NCI-H1092 treated with DMSO at 0.1 percent for 48 hours (cell line): ENCODE results near the gene LRRC27.
"Not testable (repeated sequence)": the region's sequence is repeated elsewhere in the genome, so short reads cannot be mapped to it uniquely, and the experiment has no call there.

Source experiments
- DNase-seq: peaks from one replicate; lab custom pipeline; 2025; lab: John Stamatoyannopoulos, UW

The LRRC27 gene

GRCh38 chr10:132331601-132332432, at the start of gene LRRC27:
Gene LRRC27, plus strand, starts transcription at chr10:132332193. Its CDS starts 1,332 bp downstream, at chr10:132333525.
- peak; percentile 93 for DNase-seq

- DNase-seq, result no peak
These were observed 49.1 kb upstream of the LRRC27 start for GRCh38 chr10:132282667-132283603.

GRCh38 chr10:132283604-132284382, 48.2 kb upstream of the LRRC27 start:
- no peak for DNase-seq

- no peak for DNase-seq
These were observed 42.6 kb upstream of the LRRC27 start for GRCh38 chr10:132289439-132289838.

- no peak for DNase-seq
These were observed 41.4 kb upstream of the LRRC27 start for GRCh38 chr10:132290631-132291030.

- DNase-seq, result no peak
These were observed 40.2 kb upstream of the LRRC27 start for GRCh38 chr10:132291826-132292225.

- DNase-seq, result no peak
These were observed 39.4 kb upstream of the LRRC27 start for GRCh38 chr10:132292287-132293200.

GRCh38 chr10:132293201-132293812, 38.7 kb upstream of the LRRC27 start:
- DNase-seq, result peak; percentile 66

GRCh38 chr10:132293813-132294520, 38.0 kb upstream of the LRRC27 start:
- DNase-seq, result no peak

- DNase-seq, result peak; percentile 47
These were observed 37.3 kb upstream of the LRRC27 start for GRCh38 chr10:132294561-132295318.

- not testable (repeated sequence) for DNase-seq
These were observed 36.5 kb upstream of the LRRC27 start for GRCh38 chr10:132295481-132295880.

GRCh38 chr10:132296666-132297443, 35.1 kb upstream of the LRRC27 start:
- no peak for DNase-seq

- DNase-seq, result peak; percentile 62
These were observed 34.5 kb upstream of the LRRC27 start for GRCh38 chr10:132297526-132297925.

- no peak for DNase-seq
These were observed 33.7 kb upstream of the LRRC27 start for GRCh38 chr10:132298038-132298881.

- no peak for DNase-seq
These were observed 32.3 kb upstream of the LRRC27 start for GRCh38 chr10:132299371-132300336.

GRCh38 chr10:132300582-132300981, 31.4 kb upstream of the LRRC27 start:
- no peak for DNase-seq
